ENCODE results near the gene SFTA2. TPM values are rescaled to one million over a fixed set of nuclear protein-coding genes. Genes with fewer than 3 reads are reported as not detected.

SFTA2 gene
- total and polyA plus RNA-seq, 11 donors, result not detected

- Histone ChIP-seq H3K36me3 (peaks cover 0 to 33% (median 25%) of the 10 kb centered on the region in 9 donors), H3K4me3 (no peak overlapping the region), H3K4me1 (no peaks in the 10 kb centered on the region), H3K27me3 (no peaks in the 10 kb centered on the region), H3K9me3 (no peaks in the 10 kb centered on the region), H3K27ac (no peak overlapping the region)
- DNase-seq, result no peak
- ATAC-seq, result no peak
- intact Hi-C loops (cut with DNase I), result no loop called here
- TF ChIP-seq, protein P1, sequence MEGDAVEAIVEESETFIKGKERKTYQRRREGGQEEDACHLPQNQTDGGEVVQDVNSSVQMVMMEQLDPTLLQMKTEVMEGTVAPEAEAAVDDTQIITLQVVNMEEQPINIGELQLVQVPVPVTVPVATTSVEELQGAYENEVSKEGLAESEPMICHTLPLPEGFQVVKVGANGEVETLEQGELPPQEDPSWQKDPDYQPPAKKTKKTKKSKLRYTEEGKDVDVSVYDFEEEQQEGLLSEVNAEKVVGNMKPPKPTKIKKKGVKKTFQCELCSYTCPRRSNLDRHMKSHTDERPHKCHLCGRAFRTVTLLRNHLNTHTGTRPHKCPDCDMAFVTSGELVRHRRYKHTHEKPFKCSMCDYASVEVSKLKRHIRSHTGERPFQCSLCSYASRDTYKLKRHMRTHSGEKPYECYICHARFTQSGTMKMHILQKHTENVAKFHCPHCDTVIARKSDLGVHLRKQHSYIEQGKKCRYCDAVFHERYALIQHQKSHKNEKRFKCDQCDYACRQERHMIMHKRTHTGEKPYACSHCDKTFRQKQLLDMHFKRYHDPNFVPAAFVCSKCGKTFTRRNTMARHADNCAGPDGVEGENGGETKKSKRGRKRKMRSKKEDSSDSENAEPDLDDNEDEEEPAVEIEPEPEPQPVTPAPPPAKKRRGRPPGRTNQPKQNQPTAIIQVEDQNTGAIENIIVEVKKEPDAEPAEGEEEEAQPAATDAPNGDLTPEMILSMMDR (IDR thresholded peaks at IDR 0.05), result no peak
- no peak for TF ChIP-seq POLR2A (IDR thresholded peaks at IDR 0.05)
Observed at GRCh38 chr6:30901436-30901835, 30.5 kb downstream of the SFTA2 start.

DNA sequence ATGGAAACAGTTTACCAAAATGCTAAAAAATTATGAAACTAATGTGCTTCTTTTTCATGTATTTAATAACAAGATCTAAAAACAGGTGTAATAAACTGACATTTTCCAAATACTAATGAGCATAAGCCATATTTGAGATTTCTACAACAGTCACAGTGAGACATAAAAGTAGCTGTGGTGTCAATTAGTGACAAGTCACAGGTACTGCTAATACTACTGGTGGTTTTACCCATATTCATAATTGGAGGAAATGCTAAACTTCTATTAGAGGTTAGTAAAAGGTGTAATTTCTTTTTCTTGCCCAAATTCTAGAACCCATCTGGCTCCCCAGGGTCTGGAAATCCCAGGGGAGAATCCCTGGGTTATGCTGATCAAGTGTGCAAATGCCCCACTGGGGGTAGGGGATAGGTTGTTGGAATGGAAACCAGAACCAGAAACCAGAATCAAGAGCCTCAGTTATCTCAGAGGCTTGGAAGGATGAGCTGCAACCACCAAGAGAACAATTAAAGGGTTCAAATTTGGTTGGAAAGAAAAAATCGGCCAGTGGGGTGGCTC, 31.0 kb downstream of the SFTA2 start:
- intact Hi-C loops (cut with DNase I), result no loop called here
- no peak for DNase-seq
- Histone ChIP-seq H3K27ac (no peak overlapping the region), H3K36me3 (peaks cover 0 to 38% (median 29%) of the 10 kb centered on the region in 9 donors), H3K9me3 (no peaks in the 10 kb centered on the region), H3K4me1 (no peaks in the 10 kb centered on the region), H3K4me3 (no peak overlapping the region), H3K27me3 (no peaks in the 10 kb centered on the region)
- 72 to 80% (median 77%) methylated on average over 1 of the region's 1 CpG for WGBS, 4 donors
- ATAC-seq, result no peak
- TF ChIP-seq, protein P1 (IDR thresholded peaks at IDR 0.05), result no peak
- TF ChIP-seq POLR2A (IDR thresholded peaks at IDR 0.05), result no peak

DNA sequence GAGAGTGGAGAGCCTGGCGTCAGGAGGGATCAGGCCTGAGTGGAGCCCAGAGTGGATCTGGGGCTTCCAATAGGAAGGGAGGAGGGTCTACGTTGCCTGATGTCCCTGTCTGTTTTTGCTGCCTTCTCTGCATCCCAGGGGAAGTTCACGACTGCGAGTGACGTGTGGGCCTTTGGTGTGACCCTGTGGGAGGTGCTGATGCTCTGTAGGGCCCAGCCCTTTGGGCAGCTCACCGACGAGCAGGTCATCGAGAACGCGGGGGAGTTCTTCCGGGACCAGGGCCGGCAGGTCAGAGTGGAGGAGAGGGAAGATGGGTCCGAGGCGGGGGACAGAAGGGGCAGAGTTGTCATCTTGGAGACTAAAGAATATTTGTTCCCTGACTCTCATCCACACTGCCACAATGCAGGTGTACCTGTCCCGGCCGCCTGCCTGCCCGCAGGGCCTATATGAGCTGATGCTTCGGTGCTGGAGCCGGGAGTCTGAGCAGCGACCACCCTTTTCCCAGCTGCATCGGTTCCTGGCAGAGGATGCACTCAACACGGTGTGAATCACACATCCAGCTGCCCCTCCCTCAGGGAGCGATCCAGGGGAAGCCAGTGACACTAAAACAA, 33.1 kb downstream of the SFTA2 start:
- H3K9me3 ChIP-seq, result no peaks in the 10 kb centered on the region
- H3K36me3 ChIP-seq, result peaks cover 0 to 59% (median 46%) of the 10 kb centered on the region in 9 donors
- H3K27ac ChIP-seq, result no peak overlapping the region
- H3K4me1 ChIP-seq, result no peaks in the 10 kb centered on the region
- intact Hi-C loops (cut with DNase I), result no loop called here
- no peak overlapping the region for H3K4me3 ChIP-seq
- DNase-seq, result no peak
- TF ChIP-seq, protein P1 (IDR thresholded peaks at IDR 0.05), result no peak
- H3K27me3 ChIP-seq, result no peaks in the 10 kb centered on the region
- 76 to 84% (median 79%) methylated on average over 23 of the region's 23 CpGs for WGBS, 4 donors
- no peak for ATAC-seq

DNA sequence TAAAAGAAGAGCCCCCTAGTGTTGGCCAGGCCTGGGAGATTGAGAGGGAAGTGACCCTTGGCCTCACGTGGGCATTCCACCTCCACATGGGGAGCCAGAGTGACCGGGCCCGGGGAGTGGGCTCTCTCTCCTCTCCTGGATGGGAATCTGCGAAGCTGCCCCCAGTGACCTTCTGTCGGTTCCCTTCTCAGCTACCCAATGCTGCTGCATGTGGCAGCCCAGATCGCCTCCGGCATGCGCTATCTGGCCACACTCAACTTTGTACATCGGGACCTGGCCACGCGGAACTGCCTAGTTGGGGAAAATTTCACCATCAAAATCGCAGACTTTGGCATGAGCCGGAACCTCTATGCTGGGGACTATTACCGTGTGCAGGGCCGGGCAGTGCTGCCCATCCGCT, 34.1 kb downstream of the SFTA2 start:
- Histone ChIP-seq H3K27me3 (no peaks in the 10 kb centered on the region), H3K27ac (no peak overlapping the region), H3K4me1 (no peaks in the 10 kb centered on the region), H3K9me3 (no peaks in the 10 kb centered on the region), H3K36me3 (peaks cover 0 to 66% (median 53%) of the 10 kb centered on the region in 9 donors), H3K4me3 (no peak overlapping the region)
- WGBS, 4 donors, result 91 to 92% (median 91%) methylated on average over 16 of the region's 16 CpGs
- TF ChIP-seq, protein P1 (IDR thresholded peaks at IDR 0.05), result no peak
- no peak for TF ChIP-seq POLR2A (IDR thresholded peaks at IDR 0.05)
- intact Hi-C loops (cut with DNase I), result no loop called here
- DNase-seq, result no peak
- no peak for ATAC-seq
